MG63 (cell line): Measurements from ENCODE around the gene TICAM1. TPM values are rescaled to one million over a fixed set of nuclear protein-coding genes. Genes with fewer than 3 reads are reported as not detected.
"Not testable (repeated sequence)": the region's sequence is repeated elsewhere in the genome, so short reads cannot be mapped to it uniquely, and the experiment has no call there.

Experiments used
- DNase-seq: peaks from one replicate; pipeline ENCODE4 v3.0.0-alpha.2; 2020
- H3K27me3 ChIP-seq: fragments of 250-450 bp; sonication (Bioruptor Pico); 2 replicates; pipeline ENCODE4 v1.5.1; 2020; ENCODE audit warnings: mild to moderate bottlenecking, moderate library complexity
- H3K36me3 ChIP-seq: fragments of 250-450 bp; sonication (Bioruptor Pico); 2 replicates; pipeline ENCODE4 v1.5.1; 2020; ENCODE audit warnings: mild to moderate bottlenecking, moderate library complexity
- H3K4me3 ChIP-seq: fragments of 250-450 bp; sonication (Bioruptor Pico); 2 replicates; pipeline ENCODE4 v1.5.1; 2020; ENCODE audit warnings: mild to moderate bottlenecking, moderate library complexity
- H3K9me3 ChIP-seq: fragments of 250-450 bp; sonication (Bioruptor Pico); 2 replicates; pipeline ENCODE4 v1.5.1; 2020; ENCODE audit warnings: mild to moderate bottlenecking, moderate library complexity
- total RNA-seq: library from RNA; depleted of rRNA; stranded (reverse); fragments of >200 nt; shearing (Covaris generic); gene quantifications from 2 replicates; pipeline ENCODE4 v1.2.3, GENCODE V29; 2014; ENCODE audit warnings: low replicate concordance

TICAM1 gene
- total RNA-seq, 1 experiment from 2014 or later: 3.2 TPM

GRCh38 chr19:4792866-4793195 lies 38.7 kb downstream of the TICAM1 start:
- H3K9me3 ChIP-seq, H3K27me3 ChIP-seq, DNase-seq: not testable (repeated sequence)
- Histone ChIP-seq H3K36me3 (peaks cover 11% of the 10 kb centered on the region), H3K4me3 (peak overlapping the region; percentile 96)

DNA sequence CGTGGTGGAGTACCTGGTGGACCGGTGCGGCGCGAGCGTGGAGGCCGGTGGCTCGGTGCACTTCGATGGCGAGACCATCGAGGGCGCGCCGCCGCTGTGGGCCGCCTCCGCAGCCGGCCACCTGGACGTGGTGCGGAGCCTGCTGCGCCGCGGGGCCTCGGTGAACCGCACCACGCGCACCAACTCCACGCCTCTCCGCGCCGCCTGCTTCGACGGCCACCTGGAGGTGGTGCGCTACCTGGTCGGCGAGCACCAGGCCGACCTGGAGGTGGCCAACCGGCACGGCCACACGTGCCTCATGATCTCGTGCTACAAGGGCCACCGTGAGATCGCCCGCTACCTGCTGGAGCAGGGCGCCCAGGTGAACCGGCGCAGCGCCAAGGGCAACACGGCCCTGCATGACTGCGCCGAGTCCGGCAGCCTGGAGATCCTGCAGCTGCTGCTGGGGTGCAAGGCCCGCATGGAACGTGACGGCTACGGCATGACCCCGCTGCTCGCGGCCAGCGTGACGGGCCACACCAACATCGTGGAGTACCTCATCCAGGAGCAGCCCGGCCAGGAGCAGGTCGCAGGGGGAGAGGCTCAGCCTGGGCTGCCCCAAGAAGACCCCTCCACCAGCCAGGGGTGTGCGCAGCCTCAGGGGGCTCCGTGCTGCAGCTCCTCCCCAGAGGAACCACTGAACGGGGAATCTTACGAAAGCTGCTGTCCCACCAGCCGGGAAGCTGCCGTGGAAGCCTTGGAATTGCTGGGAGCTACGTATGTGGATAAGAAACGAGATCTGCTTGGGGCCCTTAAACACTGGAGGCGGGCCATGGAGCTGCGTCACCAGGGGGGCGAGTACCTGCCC lies 39.3 kb downstream of the TICAM1 start:
- not testable (repeated sequence) for H3K9me3 ChIP-seq, H3K27me3 ChIP-seq, DNase-seq
- Histone ChIP-seq H3K36me3 (peaks cover 11% of the 10 kb centered on the region), H3K4me3 (peak overlapping the region; percentile 96)

GRCh38 chr19:4791183-4792018 lies 40.1 kb downstream of the TICAM1 start, which contains the start of gene FEM1A:
FEM1A (plus strand) TSS chr19:4791734; CDS start chr19:4791855, 121 bp downstream.
- peaks cover 7% of the 10 kb centered on the region; the same call in 1 of the 2 replicates for H3K36me3 ChIP-seq
- H3K4me3 ChIP-seq: peak within 1 kb of the TSS; percentile 96
- H3K27me3 ChIP-seq: no peaks in the 10 kb centered on the region
- H3K9me3 ChIP-seq: no peaks in the 10 kb centered on the region
- peak; percentile 98 for DNase-seq

DNA sequence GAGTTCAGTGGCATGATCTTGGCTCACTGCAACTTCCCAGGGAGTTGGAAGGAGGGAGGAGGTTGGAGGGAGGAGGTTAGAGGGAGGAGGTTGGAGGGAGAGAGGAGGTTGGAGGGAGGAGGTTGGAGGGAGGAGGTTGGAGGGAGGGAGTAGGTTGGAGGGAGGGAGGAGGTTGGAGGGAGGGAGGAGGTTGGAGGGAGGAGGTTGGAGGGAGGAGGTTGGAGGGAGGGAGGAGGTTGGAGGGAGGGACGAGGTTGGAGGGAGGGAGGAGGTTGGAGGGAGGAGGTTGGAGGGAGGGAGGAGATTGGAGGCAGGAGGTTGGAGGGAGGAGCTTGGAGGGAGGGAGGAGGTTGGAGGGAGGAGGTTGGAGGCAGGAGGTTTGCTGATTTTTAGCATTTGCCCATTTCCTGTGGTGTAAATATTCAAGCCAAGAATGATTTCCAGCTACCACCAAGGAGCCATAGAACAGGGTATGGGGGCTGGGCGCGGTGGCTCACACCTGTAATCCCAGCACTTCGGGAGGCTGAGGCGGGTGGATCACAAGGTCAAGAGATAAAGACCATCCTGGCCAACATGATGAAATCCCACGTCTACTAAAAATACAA lies 45.0 kb downstream of the TICAM1 start:
- H3K27me3 ChIP-seq, H3K36me3 ChIP-seq, DNase-seq, H3K9me3 ChIP-seq, H3K4me3 ChIP-seq: not testable (repeated sequence)

DNA sequence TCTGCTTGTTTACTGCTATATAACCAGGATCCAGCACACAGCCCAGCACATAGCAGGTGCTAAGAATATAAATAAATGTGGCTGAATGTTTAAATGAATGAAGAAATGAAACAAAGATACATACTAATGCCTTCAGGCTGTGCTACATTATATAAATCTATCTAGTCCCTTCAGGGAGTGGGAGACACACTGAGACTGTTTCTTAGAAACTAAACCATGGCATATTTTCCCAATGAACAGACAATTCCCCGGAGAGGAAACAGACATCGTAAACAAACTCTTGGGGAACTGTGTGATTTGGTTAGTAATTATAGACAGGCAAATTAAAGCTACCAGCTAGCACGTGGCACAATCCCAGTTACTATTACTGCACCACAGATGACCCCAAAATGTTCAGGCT lies 49.7 kb downstream of the TICAM1 start:
- Histone ChIP-seq H3K9me3 (no peaks in the 10 kb centered on the region), H3K36me3 (no peaks in the 10 kb centered on the region), H3K4me3 (no peak overlapping the region), H3K27me3 (no peaks in the 10 kb centered on the region)
- no peak for DNase-seq

GRCh38 chr19:4780860-4781259 lies 50.7 kb downstream of the TICAM1 start:
- no peak for DNase-seq
- Histone ChIP-seq H3K9me3 (no peaks in the 10 kb centered on the region), H3K36me3 (no peaks in the 10 kb centered on the region), H3K4me3 (no peak overlapping the region), H3K27me3 (no peaks in the 10 kb centered on the region)

- H3K4me3 ChIP-seq, H3K36me3 ChIP-seq, H3K27me3 ChIP-seq: not testable (repeated sequence)
These were observed 53.4 kb downstream of the TICAM1 start for GRCh38 chr19:4778124-4778523.

DNA sequence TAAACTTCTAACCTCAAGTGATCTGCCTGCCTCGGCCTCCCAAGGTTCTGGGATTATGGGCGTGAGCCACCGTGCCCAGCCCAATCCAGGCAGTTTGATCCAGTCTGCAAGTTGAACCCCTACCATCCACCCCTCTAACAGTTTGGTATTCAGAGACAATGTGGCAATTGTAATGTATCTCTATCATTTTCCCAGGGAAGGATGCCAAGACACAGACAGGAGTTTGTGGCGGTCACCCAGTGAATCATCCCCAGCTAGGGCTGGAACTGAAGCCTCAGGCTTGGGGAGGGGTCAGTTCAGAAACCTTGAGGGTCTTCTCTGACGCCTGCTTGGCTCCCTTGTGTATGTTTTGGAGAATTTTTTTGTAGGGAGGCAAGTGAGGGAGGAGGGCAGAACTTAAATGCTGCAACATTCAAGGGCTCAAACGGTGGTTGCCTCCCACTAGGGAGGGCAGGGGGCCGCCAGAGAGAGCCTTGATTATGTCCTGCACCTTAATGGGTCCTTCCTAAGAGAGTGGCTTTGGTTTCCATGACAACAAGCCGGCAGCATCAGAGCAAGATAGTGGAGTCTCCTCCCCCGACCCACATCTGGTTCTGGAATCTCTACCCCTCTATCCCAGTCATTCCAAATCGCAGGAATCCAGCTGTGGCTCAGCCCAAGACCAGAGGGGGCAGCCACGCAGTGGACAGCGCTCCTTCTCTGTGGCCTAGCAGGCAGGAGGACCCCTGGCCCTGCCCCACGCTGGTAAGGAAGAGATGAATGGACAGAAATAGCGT lies 54.9 kb downstream of the TICAM1 start:
- Histone ChIP-seq H3K4me3 (no peak overlapping the region), H3K9me3 (no peaks in the 10 kb centered on the region), H3K36me3 (no peaks in the 10 kb centered on the region), H3K27me3 (no peaks in the 10 kb centered on the region)
- no peak for DNase-seq

More at GRCh38 chr19:4778124-4778523, 53.4 kb downstream of the TICAM1 start:
- not testable (repeated sequence) for H3K9me3 ChIP-seq, DNase-seq

GRCh38 chr19:4775627-4776152 lies 55.8 kb downstream of the TICAM1 start:
- H3K4me3 ChIP-seq: no peak overlapping the region
- no peaks in the 10 kb centered on the region for H3K9me3 ChIP-seq
- no peak for DNase-seq
- no peaks in the 10 kb centered on the region for H3K36me3 ChIP-seq
- no peaks in the 10 kb centered on the region for H3K27me3 ChIP-seq

GRCh38 chr19:4774136-4774535 lies 57.4 kb downstream of the TICAM1 start:
- no peaks in the 10 kb centered on the region for H3K9me3 ChIP-seq
- H3K4me3 ChIP-seq: no peak overlapping the region
- H3K27me3 ChIP-seq: no peaks in the 10 kb centered on the region
- H3K36me3 ChIP-seq: no peaks in the 10 kb centered on the region
- DNase-seq: no peak

DNA sequence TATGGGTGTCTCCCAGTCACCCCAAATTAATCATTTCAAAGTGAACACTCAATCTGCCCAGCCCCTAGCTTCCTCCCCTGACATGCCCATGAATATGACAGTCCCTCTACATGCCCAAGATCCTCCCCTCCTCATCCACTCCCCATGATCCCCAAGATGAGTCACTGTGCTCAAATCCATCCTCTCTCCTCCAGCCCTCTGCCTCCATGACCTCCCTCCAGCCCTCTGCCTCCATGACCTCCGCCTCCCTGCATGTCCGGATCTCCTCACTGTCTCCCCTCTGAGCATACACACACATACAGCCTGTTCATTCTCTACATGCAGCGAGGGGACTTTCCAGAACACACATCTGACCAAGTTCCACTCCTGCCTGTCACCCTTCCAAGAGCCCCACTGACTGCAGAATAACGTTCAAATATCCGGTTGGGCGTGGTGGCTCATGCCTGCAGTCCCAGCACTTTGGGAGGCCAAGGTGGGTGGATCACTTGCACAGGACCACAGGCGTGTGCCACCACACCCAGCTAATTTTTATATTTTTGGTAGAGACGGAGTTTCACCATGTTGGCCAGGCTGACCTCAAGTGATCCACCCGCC lies 58.4 kb downstream of the TICAM1 start:
- no peaks in the 10 kb centered on the region for H3K27me3 ChIP-seq
- no peaks in the 10 kb centered on the region for H3K36me3 ChIP-seq
- no peak for DNase-seq
- H3K9me3 ChIP-seq: no peaks in the 10 kb centered on the region
- H3K4me3 ChIP-seq: no peak overlapping the region

DNA sequence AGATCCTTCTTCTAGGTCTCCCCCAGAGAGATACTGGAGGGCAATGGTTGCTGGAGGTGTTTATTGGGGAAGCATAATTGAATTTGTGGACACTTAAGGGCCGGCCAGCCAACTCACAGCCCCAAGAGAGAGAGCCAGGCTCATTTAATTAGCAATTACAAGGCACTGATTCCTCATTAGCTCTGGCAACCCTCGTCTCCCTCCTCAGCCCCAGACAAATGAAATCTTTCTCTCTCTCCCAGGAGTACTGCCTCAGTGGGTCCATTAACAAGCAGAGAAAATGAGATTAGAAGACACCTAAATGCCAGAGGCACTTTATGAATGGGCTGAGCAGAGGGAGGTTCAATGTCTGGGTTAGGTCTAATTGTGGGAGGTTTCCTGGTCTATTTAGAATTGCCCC lies 58.9 kb downstream of the TICAM1 start:
- no peak for DNase-seq
- Histone ChIP-seq H3K4me3 (no peak overlapping the region), H3K9me3 (no peaks in the 10 kb centered on the region), H3K27me3 (no peaks in the 10 kb centered on the region), H3K36me3 (no peaks in the 10 kb centered on the region)

DNA sequence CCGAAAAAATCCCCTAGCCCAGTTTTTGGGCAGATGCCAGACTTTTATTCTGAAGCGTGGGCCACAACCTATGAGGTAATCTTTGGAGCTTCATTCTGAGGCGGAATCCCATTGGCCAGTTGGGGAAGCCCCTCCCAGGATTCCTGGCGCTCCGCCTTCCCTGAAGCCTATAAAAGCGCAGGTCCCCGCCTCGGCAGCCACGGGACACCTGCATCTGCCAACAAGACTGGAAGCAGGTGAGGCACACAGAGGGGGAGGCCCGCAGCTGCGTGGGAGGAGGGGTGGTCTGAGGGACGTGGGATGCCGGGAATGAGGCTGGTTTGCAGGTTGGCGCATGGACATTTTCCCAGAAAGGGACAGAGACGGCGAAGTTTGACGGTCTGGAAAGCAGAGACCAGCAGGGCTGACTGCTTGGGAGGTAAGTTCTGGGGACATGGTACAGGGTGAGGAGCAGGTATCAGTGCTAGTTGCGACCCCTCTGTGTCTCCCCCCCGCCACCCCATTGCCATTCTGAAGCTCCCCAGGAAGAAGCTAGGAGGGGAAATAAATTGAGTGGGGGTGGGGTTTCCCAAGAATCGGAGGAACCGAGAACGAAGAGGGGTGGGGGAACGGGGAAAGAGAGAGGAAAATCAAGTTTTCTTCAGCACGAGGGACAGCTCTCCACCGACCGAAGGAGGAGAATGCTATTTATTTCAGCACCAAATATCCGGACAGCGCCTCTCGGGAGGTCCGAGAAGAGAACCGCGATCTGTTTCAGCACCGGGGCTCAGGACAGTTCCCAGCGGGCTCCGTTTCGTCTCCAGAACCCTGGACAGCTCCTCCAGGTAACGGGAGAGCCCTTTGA lies 62.4 kb downstream of the TICAM1 start:
- Histone ChIP-seq H3K27me3 (no peaks in the 10 kb centered on the region), H3K36me3 (no peaks in the 10 kb centered on the region), H3K9me3 (no peaks in the 10 kb centered on the region), H3K4me3 (no peak overlapping the region)
- DNase-seq: peak; percentile 50
